Posterior cingulate gyrus (tissue), 11 donors: ENCODE data around the gene CCDC70.
"Not testable (repeated sequence)": the region's sequence is repeated elsewhere in the genome, so short reads cannot be mapped to it uniquely, and the experiment has no call there.

Experiments used
- DNase-seq, 10 donors: peaks; one replicate each; pipeline versions ENCODE4 v3.0.0 to v3.0.0-alpha.2; 2020 to 2021; ENCODE audit warnings: mixed read lengths in 3 of 10
- intact Hi-C: fragments of 100-400 bp; cut with DNase I; formaldehyde crosslinking; loops from one replicate; pipeline ENCODE4 v1.15.1; 2023

The CCDC70 gene

DNA sequence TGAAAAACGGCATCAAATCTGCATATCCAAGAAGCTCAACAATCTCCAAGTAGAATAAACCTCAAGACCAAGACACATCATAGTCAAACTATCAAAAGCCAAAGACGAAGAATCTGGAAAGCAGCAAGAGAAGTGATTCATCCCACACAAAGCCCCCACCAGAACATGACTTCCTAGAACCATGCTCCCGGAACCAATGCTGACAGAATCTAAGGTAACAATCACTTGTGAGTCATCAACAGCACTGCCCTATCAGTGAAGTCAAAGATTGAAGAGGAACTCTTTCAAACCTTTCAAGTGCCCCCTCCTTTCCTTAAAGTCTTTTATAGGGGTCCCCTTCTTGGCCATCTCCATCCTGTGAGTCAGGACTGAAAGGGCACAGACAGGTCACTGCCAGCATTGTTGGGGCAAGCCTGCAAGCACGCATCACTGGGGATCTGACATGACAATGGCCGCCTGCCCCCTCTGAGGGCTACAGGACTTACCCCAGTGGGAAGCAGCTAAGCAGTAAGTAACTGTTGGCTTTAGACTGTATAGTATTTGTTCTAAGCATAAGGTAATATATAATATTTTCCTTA, at the start of gene CCDC70:
Gene CCDC70, plus strand, starts transcription at position 247 of the 578 bp plus-strand sequence. CDS start 3,443 bp downstream, outside the sequence.
- DNase-seq = no peak
- intact Hi-C loops = no loop called here

DNA sequence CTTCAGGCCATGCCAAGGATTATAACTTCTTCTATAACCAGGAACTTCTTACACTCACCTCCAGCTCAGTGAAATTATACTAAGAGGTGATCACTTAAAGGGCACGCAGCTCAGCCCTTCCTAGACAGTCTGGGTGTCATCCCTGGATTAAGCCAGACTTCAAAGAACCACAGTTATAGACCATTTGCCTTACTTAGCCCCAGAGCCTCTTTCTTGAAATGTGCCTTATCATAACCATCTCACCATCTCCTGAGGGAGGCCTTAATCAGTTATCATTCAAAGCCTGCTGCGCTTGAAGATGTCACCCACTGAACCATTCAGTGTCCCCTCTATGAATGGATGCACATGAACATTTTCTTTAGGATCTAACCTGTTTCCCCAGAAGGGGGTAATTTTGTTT, 47.7 kb upstream of the CCDC70 start:
- intact Hi-C loops = no loop called here
- DNase-seq = no peak

DNA sequence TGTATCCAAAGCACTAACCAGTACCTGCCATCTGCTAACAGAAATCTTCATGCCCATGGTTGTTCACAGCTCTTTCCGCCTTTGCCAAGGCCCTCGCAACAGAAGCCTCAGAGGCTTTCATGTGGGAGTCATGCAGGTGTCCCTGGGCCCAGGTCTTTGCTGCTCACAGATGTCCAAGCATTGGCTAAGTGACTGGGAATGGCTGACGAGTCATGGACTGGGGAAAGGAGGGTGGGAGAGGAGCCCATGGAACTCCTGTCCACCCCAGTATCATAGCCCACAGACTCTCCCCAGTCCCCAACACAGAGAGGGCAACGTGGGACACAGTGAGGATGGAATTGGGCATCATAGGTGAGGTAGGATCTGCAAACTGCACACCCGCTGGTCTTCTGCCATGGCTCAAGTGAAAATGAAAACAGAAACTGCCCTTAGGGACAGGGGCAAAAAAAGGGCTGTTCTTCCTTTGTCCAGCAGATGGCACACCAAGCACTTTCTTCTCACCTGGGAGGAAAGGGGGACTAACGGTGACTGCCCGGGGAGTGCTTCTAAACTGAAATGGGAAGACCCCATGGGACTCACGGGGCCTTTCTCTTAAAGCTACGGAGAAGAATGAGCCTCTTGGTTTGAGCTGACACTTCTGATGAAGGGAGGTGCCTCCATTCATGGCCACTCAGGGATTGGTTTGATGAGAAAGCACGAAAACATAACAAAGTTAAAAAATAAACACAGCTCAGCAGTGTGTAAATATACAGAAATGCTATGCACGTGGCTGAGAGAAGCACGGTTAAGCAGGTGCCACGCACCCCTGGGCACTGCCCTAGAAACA, 46.7 kb upstream of the CCDC70 start:
- intact Hi-C loops = loop anchor here (5.0 kb wide), 1 partner anchor 312 kb away; the partner anchor contains the start of gene NEK5
- DNase-seq = peak in 6 of 10 donors; percentile 23 to 81 (median 64)

DNA sequence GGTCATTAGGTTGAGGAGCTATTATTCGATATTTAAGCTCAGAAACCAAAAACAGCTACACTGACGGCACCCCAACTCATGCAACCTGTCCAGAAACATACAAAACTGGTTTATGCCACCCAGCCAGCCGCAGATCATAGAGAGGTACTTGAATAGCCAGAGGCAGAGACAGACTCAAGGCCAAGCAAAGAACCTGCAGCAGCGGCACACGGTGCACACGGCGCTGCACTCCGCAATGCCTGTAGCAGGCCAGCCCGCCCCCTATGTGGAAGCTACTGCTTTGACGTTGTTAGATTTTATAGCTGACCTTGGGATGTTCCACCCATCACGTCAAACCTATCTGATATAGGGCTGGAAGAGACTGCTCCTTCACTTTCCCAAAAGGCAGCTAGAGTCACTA, 45.9 kb upstream of the CCDC70 start:
- DNase-seq = no peak
- intact Hi-C loops = loop anchor here (5.0 kb wide), 1 partner anchor 311 kb away; the partner anchor contains the start of gene NEK5

DNA sequence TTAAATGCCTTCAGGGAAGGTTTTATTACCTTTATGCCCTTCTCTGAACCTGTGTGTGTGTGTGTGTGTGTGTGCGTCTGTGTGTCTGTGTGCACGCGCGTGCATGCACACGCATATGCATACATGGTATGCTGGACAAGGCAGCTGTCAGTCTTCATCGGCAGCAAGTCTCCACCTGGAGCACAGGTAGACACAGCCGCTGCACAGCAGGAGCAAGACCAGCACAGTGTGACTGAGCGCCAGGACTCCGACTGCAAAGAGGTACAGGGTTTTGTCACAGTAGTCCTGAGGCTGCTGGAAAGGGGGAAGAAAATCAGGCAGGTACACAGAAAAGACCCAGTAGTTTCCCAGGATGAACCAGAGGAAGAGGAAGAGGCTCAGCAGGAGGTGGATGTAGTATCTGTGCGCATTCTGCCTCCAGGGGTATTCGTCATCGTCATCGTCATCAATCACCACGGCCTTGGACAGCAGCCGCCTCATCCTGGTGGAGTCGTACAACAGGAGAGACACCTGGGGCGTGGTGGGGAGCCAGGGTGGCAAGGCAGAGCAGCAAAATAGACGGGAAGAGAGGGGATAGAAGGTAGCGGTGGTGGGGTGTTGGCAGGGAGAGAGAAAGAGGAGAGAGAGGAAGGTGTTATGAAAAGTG, 45.0 kb upstream of the CCDC70 start:
- DNase-seq = no peak
- intact Hi-C loops = loop anchor here (5.0 kb wide), 1 partner anchor 311 kb away; the partner anchor contains the start of gene NEK5

DNA sequence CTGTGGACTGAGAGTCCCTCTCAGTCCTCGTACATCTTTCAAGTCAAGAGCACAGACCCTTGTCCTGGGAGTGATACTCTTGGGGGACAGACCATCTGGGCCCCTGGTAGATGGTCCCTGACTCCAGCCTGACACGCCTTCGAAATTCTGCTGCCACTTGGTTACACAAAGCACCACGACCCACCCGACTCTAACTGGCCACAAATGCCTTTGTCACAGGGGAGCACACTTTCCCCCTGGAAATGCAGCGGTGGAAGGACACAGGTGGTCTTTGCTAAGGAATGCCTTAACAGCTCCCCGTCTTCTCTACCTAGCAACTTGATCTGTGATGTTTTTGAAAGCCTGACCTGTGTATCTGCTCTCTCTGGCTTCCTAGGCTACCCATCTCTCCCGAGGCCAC, 44.1 kb upstream of the CCDC70 start:
- intact Hi-C loops = loop anchor here (5.0 kb wide), 1 partner anchor 310 kb away; the partner anchor contains the start of gene NEK5
- DNase-seq = peak in 1 of 10 donors; percentile 66

DNA sequence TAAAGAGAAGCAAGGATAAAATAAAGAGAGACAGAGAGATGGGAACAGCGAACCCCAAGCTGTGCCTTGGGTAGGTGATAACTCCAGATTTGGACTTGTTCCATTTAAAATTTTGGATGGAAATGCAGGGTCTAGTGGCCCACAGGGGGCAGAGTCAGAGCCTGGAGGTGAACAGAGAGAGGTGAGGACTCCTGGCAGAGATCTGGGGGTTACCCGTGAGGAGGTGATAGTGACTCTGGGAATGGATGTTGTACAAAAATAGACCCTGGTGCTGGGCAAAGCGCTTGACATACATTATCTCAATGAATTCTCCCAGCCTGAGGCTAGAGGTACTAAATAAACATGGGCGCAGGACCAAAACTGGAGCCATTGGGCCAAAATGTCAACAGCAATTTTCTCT, 43.5 kb upstream of the CCDC70 start:
- intact Hi-C loops = loop anchor here (5.0 kb wide), 1 partner anchor 309 kb away; the partner anchor contains the start of gene NEK5
- no peak for DNase-seq

DNA sequence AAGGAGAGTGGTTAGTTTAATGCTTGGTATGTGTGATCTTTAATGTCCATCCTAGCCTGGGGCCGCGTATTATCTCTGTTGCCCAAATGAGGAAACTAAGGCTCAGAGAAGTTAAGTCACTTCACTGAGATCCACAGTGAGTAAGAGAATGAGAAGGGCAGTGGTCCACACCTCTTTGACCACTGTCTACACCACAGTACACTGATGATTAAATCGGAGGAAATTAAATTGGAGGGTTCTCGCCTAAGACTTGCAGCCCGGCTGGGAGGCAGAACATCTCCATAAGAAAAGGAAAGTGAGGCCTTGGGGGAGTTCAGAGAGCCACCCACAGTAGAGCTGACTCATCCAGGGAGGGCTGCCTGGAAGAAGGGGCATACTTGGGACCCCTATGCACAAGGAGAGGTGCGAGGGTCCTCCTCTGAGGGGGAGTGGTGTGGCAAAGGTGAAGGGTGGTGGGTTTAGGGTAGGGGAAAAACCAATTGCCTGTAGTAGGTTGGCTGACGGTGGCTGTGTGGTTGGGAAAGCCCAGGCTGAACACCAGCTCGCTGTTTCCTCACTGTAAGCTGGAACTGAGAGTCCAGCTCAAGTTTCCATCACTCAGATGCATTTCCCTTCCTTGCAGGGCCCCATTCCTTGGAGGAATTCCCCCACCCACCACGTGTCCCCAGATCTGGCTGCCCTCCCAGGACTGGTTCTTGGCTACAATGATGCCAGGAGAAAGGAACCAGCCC, 42.8 kb upstream of the CCDC70 start:
- peak in 4 of 10 donors; percentile 19 to 25 (median 23) for DNase-seq
- intact Hi-C loops = loop anchor here (5.0 kb wide), 1 partner anchor 308 kb away; the partner anchor contains the start of gene NEK5

DNA sequence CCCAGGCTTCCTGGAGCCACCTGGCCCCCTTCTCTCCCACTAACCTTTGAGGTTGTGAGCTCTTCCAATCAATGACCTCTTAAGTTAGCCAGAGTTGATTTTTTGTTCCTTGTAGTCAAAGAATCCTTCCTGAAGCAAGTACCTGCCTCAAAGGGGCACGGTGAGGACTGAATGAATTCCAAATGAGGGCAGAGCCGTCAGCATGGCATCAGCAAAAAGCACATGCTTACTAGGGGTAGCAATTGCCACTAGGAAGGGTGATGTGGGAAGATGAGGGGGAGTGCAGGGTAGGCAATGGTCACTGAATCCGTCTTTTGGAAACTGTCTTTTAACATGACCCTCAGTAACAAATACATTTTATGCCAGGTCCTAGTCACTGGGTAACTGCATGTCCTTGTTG, 42.2 kb upstream of the CCDC70 start:
- intact Hi-C loops = loop anchor here (5.0 kb wide), 1 partner anchor 308 kb away; the partner anchor contains the start of gene NEK5

DNA sequence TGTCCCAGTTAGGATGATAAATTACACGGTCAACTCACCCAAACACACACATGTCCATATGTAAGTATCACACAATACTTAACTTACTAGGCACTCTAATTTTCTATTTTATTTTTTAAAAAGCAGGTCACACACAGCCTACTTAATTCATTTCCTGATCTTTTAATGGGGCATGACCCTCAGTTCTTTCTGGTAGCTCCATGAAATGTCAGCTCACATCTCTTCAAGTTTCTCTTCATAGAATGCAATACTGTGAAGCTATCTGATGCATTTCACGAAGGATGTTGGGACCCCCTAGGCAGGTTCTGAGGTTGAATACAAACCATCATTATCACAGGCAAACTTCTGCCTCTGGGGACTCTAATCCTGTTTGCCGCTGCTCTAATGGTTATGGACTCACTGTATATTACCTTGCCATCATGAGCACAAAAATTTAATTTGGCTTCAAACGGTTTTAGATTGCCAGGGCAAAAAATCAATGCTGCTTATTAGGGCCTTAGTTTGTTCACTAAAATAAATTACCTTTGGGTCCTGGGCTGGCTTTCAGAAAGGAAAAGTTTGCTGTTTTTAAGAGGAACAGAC, 41.7 kb upstream of the CCDC70 start:
- intact Hi-C loops = no loop called here
- no peak for DNase-seq

More for the DNA sequence above, 42.2 kb upstream of the CCDC70 start:
- DNase-seq = no peak

DNA sequence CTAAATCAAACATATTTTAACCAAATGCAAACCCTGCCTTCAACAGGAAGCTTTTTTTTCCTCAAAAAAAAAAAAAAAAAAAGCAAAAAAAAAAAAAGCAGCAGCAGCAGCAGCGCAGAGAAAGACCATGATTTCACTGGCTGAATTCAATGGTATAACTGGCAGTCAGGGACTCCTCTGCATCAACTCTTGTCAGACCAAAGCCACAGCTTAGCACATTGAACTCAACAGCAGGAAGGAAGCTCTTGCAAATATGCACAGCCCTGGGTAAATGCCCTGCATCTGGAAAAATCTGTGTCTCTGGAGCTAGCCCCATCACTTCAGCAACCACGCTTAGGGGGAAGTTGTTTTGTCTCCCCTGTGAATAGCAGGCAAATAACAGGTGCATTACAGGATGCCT, 40.2 kb upstream of the CCDC70 start:
- DNase-seq = no peak
- intact Hi-C loops = no loop called here

DNA sequence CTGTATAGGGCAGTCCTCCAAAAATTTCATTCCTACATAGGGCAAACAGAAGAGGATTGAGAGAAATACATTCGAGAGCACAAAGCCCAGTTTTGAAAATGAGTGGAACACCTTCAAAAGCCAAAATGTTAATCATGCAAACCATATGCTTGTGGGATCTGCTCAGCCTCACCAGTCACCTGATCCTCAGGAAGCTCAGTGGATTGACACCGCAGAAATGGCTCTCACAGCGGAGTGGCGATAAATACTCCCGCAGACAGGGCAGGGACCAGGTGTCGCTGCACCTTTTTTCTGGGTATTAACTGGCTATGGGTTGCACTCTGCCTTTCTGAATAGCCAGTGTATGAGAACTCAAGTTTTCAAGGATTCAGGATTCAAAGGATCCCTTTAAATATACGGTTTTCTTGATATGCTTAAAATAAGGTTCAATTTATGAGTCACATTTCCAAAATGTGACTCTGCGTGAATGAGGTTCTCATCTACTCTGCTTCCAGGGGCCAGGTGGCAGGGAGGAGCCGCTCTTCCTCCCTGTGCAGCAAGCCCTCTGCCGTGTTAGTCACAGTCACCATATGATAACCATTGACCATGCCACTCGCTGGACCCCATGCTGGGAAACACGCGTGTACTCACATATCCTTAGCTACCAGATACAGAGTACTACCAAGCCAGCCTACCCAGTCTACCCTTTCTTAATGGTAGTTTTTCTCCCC, 39.5 kb upstream of the CCDC70 start:
- no peak for DNase-seq
- intact Hi-C loops = no loop called here

DNA sequence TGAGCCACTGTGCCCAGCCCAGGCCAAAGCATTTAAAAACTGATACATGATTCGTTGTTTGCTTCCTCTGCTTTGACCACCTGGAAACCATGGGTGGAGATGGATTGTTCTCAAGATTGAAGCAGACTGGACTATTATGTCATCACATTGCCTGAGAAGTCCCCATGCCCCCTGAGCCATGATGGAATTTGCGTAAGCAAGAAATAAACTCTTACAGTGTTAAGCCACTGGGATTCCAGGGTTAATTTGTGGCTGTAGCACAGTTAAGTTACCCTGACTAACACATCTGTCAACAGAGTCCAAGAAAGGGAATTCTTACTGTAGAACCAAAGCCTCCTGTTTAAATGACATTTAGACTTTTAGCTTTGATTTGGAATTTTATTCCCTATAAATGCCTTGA, 38.4 kb upstream of the CCDC70 start:
- no peak for DNase-seq

DNA sequence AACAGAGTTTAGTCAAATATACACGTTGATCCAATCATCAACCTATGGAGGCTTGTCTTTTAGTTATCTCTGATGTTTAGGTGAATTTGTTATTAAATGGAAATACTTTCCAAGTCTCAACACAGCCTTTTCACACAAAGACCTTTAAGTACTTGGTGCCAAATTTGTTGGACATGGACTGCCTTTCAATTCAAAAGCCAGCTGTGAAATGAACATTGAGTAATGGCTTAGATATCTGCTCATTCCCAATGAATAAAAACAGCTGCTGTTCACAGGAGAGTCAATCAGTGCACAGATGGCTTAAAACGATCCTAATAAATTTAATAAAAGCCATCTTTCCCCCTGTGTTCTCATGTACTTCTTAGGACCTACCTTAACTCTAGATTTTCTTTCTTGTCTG, 37.9 kb upstream of the CCDC70 start:
- no peak for DNase-seq
- intact Hi-C loops = no loop called here

More for the DNA sequence above, 38.4 kb upstream of the CCDC70 start:
- intact Hi-C loops = no loop called here

DNA sequence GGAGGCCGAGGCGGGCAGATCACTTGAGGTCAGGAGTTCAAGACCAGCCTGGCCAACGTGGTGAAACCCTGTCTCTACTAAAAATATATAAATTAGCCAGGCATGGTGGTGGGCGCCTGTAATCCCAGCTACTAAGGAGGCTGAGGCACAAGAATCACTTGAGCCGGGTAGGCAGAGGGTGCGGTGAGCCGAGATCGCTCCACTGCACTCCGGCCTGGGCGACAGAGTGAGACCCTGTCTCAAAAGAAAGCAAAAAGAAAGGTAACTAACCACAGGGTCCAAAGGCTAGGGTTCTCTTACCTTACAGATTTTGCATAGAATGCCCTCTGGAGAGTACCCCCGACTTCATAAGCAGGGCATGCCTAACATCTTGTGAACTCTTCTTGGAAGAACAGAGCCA, 37.1 kb upstream of the CCDC70 start:
- DNase-seq, intact Hi-C loops: not testable (repeated sequence)

DNA sequence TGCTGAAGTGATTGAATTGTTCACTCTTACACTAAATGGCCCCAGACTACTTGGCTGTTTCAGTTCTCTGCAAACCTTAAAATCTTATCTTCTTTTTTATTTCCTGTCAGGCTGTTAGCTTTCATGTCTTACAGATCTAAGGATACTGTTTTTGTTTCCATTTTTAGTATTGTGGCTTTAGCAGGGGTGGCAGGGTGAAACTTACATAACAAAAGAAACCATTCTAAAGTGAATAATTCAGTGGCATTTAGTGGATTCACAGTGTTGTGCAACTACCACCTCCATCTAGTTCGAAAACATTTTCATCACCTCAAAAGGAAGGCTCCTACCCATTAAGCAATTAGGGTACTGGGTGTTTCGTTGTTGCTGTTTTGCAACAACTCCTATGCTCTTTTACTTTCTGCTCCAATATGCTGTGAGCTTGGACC, 36.6 kb upstream of the CCDC70 start:
- DNase-seq = no peak
- intact Hi-C loops = no loop called here

DNA sequence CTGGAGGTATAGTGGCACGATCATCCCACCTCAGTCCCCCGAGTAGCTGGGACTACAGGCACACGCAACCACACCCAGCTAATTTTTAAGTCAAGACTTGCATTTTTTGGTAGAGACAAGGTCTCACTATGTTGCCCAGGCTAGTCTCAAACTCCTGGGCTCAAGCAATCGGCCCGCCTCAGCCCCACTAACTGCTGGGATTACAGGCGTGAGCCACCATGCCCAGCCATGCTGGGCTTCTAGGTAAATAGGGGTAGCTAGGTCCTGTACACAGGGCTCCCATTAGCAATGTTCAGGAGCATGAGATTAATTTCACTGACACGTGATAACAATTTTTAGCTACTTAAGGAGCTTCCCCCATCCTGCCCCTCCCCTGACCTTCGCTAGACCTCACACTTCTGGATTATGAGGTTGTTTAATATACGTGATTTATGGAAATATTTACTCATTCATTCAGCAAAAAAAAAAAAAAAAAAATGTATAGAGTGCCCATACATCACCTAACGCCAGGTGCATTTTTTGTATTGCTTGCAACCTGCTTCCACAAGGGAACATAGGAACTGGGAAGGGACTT, 36.0 kb upstream of the CCDC70 start:
- intact Hi-C loops = no loop called here
- no peak for DNase-seq

DNA sequence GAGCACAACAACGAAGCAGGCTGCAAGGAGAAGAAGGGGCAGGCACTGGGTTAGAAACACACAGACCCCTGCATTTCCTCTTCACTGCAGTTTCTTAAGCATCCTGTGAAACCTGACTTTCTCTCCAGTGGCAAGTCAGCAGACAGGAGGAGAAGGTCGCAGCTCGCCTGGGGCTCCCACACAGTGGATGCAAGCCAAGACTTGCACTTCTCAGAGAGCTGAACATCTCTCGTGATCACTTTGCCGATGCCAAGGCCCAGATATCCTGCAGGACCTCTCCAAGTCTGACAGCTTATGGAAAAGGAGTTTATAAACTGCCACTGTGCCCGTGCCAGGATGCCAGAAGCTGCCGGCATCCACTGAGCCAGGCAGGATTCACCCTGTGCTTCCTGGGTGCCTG, 35.2 kb upstream of the CCDC70 start:
- intact Hi-C loops = no loop called here
- no peak for DNase-seq

DNA sequence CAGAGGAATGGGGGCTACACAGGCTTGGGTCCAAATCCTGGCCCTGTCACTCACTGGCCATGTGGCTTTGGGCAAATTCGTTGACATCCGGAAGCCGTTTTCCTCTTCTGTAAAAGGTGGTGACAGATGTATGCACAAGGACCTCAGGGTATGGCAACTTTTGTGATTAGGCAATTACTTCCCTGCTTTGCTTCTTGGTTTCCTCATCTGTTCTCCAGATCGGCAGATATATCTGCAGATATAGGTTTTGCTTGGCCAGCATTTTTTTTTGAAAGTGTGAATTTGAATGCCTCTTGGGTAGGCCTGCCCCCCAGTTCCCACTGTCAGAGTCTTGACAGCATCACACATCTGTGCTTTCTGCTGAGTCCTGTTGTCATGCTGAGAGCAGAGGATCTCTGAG, 34.5 kb upstream of the CCDC70 start:
- intact Hi-C loops = no loop called here
- DNase-seq = no peak
